ENCODE measurements around the gene ORC5.

DNA sequence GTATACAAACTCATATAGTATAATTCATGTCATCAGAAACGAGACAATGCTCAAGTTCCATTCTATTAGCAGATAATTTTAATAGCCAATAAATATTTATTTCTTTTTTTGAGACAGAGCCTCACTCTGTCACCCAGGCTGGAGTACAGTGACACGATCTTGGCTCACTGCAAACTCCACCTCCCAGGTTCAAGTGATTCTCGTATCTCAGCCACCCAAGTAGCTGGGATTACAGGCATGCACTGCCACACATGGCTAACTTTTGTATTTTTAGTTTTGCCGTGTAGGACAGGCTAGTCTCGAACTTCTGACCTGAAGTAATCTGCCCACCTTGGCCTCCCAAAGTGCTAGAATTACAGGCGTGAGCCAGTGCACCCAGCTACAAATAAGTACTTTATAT, 45.7 kb downstream of the ORC5 start:
- no peak for TF ChIP-seq POLR2A (IDR thresholded peaks at IDR 0.05; ENCODE audit: low read length)
- no peak for TF ChIP-seq GATA1 (IDR thresholded peaks at IDR 0.05; ENCODE audit: low read depth, low read length)
